GM12874 (cell line): ENCODE measurements around the gene C10orf90.
A peak's percentile ranks its signal among the peaks of the same experiment; 100 is the strongest.

Experiments used
- CTCF ChIP-seq: IDR thresholded peaks from 2 replicates; pipeline ENCODE4 v1.5.1; 2011; ENCODE audit warnings: low read depth, mild to moderate bottlenecking, control low read depth, low read length, moderate library complexity; ENCODE audit not compliant: insufficient read depth

C10orf90 gene

GRCh38 chr10:126617208-126617607 is 53.3 kb downstream of the C10orf90 start:
- no peak for TF ChIP-seq CTCF

- TF ChIP-seq CTCF, result no peak
These were observed 53.8 kb downstream of the C10orf90 start for GRCh38 chr10:126616737-126617136.

- no peak for TF ChIP-seq CTCF
These were observed 59.2 kb downstream of the C10orf90 start for GRCh38 chr10:126611303-126611702.

GRCh38 chr10:126609566-126609965 is 60.9 kb downstream of the C10orf90 start:
- no peak for TF ChIP-seq CTCF

- no peak for TF ChIP-seq CTCF
These were observed 70.4 kb downstream of the C10orf90 start for GRCh38 chr10:126599949-126600682.

- TF ChIP-seq CTCF, result peak; percentile 37; the same call in 1 of the 2 replicates
These were observed 72.5 kb downstream of the C10orf90 start for GRCh38 chr10:126598009-126598408.

- TF ChIP-seq CTCF, result no peak
These were observed 73.3 kb downstream of the C10orf90 start for GRCh38 chr10:126597211-126597610.
